Naive thymus-derived CD8-positive, alpha-beta T cell (primary cell): Measurements from ENCODE around the gene NMUR1. TPM values are rescaled to one million over a fixed set of nuclear protein-coding genes. Genes with fewer than 3 reads are reported as not detected.

Source experiments
- ATAC-seq, 2 donors: fragments of 150-1000 bp; cut with Tn5 transposase in 1 of 2; sonication (Bioruptor Pico), chemical (Tn5 transposase) in 1 of 2; 1 replicate in 1 of 2; 2 replicates in 1 of 2; pipeline ENCODE4 v1.10.0; 2021; ENCODE audit warnings: mild to moderate bottlenecking in 2 of 2, moderate library complexity in 2 of 2
- POLR2A ChIA-PET: fragments of 350-600 bp; sonication (Branson Sonifier 250); formaldehyde crosslinking; loops from one replicate; lab custom pipeline; 2021; ENCODE audit warnings: antibody characterized with exemption; lab: Charles Lee
- DNase-seq, 10 donors: peaks; one replicate each; pipeline versions ENCODE4 v3.0.0 to v3.0.0-alpha.2; 2020 to 2022
- H3K27ac Mint-ChIP-seq, 10 donors: one replicate each; pipeline ENCODE4 v1.8.0; 2020 to 2022; ENCODE audit warnings: mild to moderate bottlenecking in 10 of 10, mixed read lengths in 10 of 10, moderate library complexity in 4 of 10, inconsistent platforms in 1 of 10
- H3K27me3 Mint-ChIP-seq, 5 donors: one replicate each; pipeline ENCODE4 v1.8.0; 2021 to 2022; ENCODE audit warnings: mixed read lengths in 5 of 5
- H3K36me3 Mint-ChIP-seq, 3 donors: one replicate each; pipeline ENCODE4 v1.8.0; 2020 to 2022; ENCODE audit warnings: mixed read lengths in 3 of 3, mild to moderate bottlenecking in 2 of 3, inconsistent platforms in 1 of 3
- H3K4me1 Mint-ChIP-seq, 4 donors: one replicate each; pipeline ENCODE4 v1.8.0; 2021 to 2022; ENCODE audit warnings: mixed read lengths in 4 of 4
- H3K4me3 Mint-ChIP-seq, 10 donors: one replicate each; pipeline ENCODE4 v1.8.0; 2020 to 2022; ENCODE audit warnings: mild to moderate bottlenecking in 10 of 10, mixed read lengths in 10 of 10, moderate library complexity in 6 of 10, inconsistent platforms in 1 of 10
- H3K9me3 Mint-ChIP-seq, 9 donors: one replicate each; pipeline ENCODE4 v1.8.0; 2020 to 2022; ENCODE audit warnings: mixed read lengths in 9 of 9, mild to moderate bottlenecking in 3 of 9, inconsistent platforms in 1 of 9, moderate library complexity in 1 of 9
- polyA plus RNA-seq, 3 donors: library from polyadenylated mRNA; unstranded; fragments of 300-500 nt; fragmentation: Illumina TruSeq; gene quantifications; one replicate each; pipeline ENCODE4 v1.2.3, GENCODE V29; 2021
- total RNA-seq, 8 experiments: library from RNA in 2 of 8; stranded (reverse) in 2 of 8; gene quantifications; one replicate each; pipeline ENCODE4 v1.2.3 and lab custom pipeline; 2021 to 2026

NMUR1 gene
- total and polyA plus RNA-seq, 5 experiments from 2014 or later: 0.07 to 3.7 (median 0.14) TPM; not detected in 1

DNA sequence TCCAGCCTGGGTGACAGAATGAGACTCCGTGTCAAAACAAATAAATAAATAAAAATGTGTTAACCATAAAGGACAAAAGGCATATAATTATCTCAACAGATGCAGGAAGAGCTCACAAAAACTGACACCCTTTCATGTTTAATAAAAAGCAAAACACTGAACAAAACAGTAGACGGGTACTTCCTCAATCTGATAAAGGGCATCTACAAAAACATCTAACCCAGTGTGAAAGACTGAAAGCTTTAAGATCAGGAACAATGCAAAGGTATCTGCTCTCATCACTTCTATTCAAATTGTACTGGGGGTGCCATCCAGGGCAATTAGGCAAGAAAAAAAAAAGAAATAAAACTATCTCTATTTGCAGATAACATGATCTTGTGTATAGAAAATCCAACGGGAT lies 54.3 kb downstream of the NMUR1 start:
- no peak for DNase-seq
- no peak overlapping the region for H3K4me3 Mint-ChIP-seq
- no peak for ATAC-seq
- no peaks in the 10 kb centered on the region for H3K9me3 Mint-ChIP-seq
- H3K4me1 Mint-ChIP-seq: no peaks in the 10 kb centered on the region
- H3K27me3 Mint-ChIP-seq: peaks cover 0 to 16% (median 2%) of the 10 kb centered on the region in 5 donors
- no peak overlapping the region for H3K27ac Mint-ChIP-seq
- H3K36me3 Mint-ChIP-seq: no peaks in the 10 kb centered on the region
- POLR2A ChIA-PET: interaction anchor here (1.6 kb wide), 1 partner anchor 12 kb away, joined by 8 read pairs; the partner anchor contains the start of gene NCL

Other genes with a start within 250 kb of the NMUR1 start
- gene B3GNT7, start 134.7 kb downstream of the NMUR1 start, total RNA-seq: under 1 TPM; 0.55 to 0.68 TPM
- under 1 TPM in 1 of 3 donors, not detected in 2; 0.06 TPM for gene B3GNT7, start 134.7 kb downstream of the NMUR1 start, polyA plus RNA-seq
- gene NCL, start 66.0 kb downstream of the NMUR1 start, total RNA-seq: 100 to 1,000 TPM; 446 to 467 TPM
- 100 to 1,000 TPM; 370 to 590 (median 468) TPM for gene NCL, start 66.0 kb downstream of the NMUR1 start, polyA plus RNA-seq
- not detected for gene TEX44, start 62.4 kb upstream of the NMUR1 start, total RNA-seq
- not detected for gene TEX44, start 62.4 kb upstream of the NMUR1 start, polyA plus RNA-seq
- gene PTMA, start 178.1 kb upstream of the NMUR1 start, total RNA-seq: 1,000 to 10,000 TPM; 1,008 to 1,051 TPM
- 1,000 to 10,000 TPM; 1,851 to 2,224 (median 2,052) TPM for gene PTMA, start 178.1 kb upstream of the NMUR1 start, polyA plus RNA-seq